Hepatocyte (in vitro differentiated cells): ENCODE data around the gene IL1R1.

ENCODE experiments used
- CTCF ChIP-seq: fragments of 200-600 bp; sonication (generic); IDR thresholded peaks from 2 replicates; pipeline ENCODE4 v1.5.1; 2016; ENCODE audit warnings: antibody characterized with exemption, mild to moderate bottlenecking; ENCODE audit not compliant: poor library complexity
- EZH2 ChIP-seq: fragments of 200-600 bp; sonication (generic); IDR thresholded peaks from 2 replicates; pipeline ENCODE4 v1.6.1; 2016; ENCODE audit warnings: antibody characterized with exemption, mild to moderate bottlenecking, borderline replicate concordance
- EZH2phosphoT487 ChIP-seq: fragments of 200-600 bp; sonication (generic); IDR thresholded peaks from one replicate; pipeline ENCODE4 v1.6.1; 2018; ENCODE audit warnings: antibody characterized with exemption, mild to moderate bottlenecking, low read depth, moderate library complexity; ENCODE audit not compliant: unreplicated experiment, severe bottlenecking

- TF ChIP-seq CTCF (no peak), EZH2phosphoT487 (no peak), EZH2 (no peak)
Measured at GRCh38 chr2:102158011-102158755, 15.6 kb downstream of the IL1R1 start.
